Activated CD4-positive, alpha-beta T cell treated with anti-CD3 and anti-CD28 coated beads for 4 hours (primary cell): ENCODE measurements around the gene TBC1D5.
"Not testable (repeated sequence)": the region's sequence is repeated elsewhere in the genome, so short reads cannot be mapped to it uniquely, and the experiment has no call there.

Experiments
- DNase-seq, 2 donors: peaks; one replicate each; pipeline ENCODE4 v3.0.0-alpha.2; 2020

TBC1D5 gene

DNA sequence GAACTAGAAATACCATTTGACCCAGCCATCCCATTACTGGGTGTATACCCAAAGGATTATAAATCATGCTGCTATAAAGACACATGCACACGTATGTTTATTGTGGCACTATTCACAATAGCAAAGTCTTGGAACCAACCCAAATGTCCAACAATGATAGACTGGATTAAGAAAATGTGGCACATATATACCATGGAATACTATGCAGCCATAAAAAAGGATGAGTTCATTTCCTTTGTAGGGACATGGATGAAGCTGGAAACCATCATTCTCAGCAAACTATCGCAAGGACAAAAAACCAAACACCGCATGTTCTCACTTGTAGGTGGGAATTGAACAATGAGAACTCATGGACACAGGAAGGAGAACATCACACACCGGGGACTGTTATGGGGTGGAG lies 210.0 kb downstream of the TBC1D5 start:
- not testable (repeated sequence) for DNase-seq

DNA sequence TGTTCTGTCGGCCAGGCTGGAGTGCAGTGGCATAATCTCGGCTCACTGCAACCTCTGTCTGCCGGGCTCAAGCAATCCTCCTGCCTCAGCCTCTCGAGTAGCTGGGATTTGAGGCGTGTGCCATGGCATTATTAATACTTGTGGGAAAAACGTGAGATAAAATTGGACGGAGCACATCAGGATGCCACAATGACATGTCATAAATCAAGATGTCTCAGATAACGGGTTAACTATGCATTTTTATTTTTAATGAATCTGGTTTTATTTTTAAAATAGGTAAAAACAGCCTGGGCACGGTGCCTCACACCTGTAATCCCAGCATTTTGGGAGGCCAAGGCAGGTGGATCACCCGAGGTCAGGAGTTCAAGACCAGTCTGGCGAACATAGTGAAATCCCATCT lies 212.8 kb downstream of the TBC1D5 start:
- no peak for DNase-seq

DNA sequence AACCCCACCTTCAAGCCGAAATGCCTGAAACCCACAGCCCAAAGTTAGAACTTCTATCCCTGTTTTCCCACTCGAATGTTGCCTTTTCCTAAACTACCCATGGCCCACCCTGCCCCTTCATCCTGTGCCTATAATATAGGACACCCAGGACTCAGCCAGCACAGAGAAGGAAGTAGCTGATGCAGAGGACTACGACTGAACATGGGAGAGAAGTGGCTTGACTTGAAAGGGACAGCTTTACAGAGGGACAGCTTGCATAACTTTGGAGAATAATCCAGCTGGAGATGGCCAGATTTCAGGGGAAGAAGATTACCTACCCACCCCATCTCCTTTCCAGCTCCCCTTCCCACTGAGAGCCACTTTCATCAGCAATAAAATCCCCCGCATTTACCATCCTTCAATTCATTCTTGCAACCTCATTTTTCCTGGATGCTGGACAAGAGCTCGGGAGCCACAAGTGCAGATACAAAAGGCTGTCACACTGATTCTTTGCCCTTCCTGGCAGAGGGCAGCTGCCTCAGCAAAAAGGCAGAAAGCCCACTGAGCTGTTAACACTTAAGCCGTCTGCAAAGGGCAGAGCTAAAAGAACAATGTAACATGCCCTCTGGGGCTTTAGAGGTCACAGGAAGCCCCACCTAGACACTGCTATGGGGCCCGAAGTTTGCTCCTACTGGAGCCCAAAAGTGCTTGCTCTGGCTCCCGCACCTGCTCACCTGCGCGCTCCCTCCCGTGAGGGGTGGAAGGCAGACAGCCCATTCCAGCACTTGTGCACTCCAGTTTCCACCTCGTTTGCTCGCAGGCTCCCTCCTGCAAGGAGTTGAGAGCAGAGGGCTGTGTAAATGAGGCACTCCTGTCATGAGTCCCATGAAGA lies 224.0 kb downstream of the TBC1D5 start:
- no peak for DNase-seq

DNA sequence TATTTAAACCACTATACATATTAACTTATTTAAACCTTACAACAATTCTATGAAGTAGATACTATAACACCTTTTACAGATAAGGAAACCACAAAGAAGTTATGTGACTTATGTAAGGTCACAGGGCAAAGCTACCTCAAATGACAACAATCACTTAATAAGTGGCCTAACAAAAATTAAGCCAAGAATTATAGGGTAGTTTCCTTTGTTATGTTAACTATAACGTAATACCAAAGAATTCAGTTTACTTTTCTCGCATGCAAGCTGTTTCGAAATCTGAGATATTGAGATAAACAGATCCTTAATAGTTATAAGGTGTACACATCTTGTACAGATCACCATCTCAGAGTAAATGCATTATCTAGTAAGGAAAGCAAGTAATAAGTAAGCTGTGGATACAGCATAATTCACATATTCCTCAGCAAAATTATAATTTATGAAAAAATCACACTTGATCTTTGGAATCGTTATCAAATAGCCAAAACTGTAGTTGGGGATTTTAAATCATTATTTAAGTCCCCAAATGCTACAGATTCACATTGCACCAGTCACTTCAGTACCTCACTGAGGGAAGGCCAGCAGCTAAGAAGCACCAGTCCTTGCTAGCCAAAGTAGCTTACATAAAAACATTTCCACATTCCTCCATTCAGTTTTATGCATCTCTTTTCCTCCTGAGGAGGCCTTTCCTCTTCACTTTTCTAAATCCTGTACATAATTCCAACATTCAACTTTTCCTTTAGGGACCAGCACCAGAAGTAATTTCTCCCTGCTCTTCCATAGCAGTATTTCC lies 226.8 kb downstream of the TBC1D5 start:
- no peak for DNase-seq

DNA sequence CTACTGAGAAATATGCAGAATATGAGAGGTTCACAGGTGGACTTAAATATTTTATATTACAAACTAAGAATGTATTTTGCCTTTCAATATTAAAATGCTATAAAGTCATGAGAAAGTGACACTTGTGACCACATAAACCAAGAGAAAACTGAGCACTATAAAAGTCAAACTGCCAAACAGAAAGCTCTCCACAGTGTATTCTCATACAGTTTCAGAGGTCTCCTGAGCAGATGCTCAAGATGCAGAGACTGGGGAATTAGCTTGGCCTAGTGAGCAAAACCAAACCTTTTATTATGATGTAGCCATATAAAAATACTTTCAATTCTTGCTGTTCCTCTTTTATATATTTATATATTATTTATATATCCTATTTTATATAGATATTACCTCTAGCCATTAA lies 227.8 kb downstream of the TBC1D5 start:
- DNase-seq, result no peak

DNA sequence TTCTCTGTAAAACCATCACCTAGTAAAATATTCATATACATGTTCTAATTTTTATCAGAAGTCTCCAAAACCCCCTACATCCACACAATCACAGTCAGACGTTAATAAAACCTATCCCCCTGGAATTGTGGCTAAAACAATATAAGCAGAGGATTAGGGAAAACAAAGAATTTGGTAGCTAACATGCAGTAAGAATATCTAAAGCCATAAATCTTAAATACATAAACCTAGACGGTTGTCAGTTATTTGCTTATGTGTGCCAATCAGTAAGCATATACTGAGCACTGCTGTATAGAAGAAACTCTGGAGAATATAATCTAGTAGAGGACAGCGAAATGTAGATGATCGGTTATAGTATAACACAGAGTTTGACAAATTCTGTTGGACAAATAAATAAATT lies 232.2 kb downstream of the TBC1D5 start:
- no peak for DNase-seq

DNA sequence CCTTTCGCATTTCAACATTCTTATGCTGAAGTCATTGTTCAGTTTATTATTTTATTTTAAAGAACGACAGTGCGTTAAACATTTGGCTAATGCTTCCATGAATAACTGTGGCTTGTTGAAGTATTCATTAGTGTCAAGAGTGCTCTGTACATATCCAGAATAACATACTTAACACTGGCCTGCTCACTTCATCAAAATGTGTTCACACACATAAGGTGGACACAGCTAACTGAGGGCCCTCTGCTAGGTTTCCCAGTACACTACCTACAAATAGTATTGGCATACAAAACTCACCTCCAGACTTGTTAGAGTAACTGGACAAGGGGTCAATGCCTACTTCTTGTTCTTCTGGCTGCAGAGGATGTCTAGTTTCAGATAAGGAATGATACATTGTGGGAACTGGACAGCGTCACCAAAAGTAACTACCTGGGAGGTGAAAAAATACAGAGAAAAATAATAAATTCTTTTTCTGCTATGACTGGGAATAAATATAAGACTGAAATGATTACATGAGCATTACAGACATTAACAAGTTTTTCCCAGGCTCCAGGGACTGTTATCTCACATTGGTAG lies 234.2 kb downstream of the TBC1D5 start:
- DNase-seq, result no peak

DNA sequence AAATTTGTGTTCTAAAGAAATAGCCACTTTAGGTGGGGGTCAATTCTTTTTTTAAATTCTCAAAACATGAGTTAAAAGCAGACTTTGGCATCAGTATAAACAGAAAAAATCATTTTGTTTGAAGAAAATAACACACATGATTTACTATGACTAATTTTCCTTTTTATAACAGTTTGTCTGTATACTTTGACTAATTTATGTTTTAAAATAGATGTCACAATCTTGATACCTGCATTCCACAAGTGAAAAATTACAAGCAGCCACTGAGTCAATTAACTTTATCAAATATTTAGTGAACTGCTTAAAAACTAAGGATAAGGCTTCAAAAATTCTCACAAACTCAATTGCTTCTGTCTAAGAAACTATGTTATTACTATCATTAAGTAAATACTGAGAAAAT lies 235.0 kb downstream of the TBC1D5 start:
- no peak for DNase-seq

DNA sequence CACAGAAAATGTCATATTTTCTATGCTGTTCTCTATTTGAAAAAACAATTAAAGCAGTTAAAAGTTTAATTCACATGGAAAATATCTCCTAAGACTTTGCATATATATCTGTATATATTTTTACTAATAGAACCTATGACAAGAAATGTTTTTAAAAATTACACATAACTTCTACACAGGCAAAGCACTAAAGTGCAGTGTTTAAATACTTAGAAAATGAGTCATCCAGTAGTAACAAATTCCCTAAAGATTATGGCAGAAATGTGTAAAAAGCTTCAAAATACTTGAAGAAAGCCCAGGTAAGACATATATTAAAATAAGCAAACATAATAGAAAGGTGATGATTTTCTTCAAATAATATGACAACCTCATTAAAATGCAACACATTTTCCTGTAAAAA lies 236.6 kb downstream of the TBC1D5 start:
- DNase-seq, result no peak

DNA sequence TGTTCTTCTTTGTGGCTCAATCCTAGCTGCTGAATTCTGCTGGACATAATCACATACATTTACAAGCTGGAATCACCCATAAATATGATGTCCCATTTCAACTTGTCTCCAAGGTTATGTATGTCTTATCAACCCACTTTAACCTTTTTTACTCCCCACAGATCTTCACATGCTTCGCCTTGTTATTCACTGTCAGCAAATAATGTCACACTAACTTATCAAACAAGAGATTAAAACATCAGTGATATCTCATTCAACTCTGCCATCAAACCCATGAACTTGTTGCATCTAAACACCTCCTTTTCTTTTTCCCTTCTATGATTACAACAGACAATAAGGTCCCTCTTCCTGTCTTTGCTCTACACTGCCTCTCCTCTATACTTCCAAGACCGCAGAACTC lies 240.7 kb downstream of the TBC1D5 start:
- no peak for DNase-seq

DNA sequence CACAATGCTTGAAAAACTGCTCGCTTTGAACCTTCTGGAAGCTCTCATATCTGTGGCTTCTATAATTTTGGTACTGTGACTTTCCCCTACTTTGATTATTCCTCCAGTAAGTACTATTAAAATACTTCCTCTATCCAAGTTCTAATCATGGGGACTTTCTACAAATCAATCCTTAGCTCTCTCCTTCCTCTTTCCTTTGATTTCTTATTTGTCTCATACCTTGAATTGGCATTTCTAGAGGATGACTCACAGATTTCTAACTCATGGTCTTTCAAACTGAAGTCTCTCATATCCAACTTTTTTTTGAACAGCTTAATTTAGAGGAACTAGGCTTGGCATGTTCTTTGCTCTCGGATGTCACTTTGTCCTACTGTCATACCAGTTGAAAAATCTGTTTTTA lies 241.8 kb downstream of the TBC1D5 start:
- DNase-seq, result no peak

DNA sequence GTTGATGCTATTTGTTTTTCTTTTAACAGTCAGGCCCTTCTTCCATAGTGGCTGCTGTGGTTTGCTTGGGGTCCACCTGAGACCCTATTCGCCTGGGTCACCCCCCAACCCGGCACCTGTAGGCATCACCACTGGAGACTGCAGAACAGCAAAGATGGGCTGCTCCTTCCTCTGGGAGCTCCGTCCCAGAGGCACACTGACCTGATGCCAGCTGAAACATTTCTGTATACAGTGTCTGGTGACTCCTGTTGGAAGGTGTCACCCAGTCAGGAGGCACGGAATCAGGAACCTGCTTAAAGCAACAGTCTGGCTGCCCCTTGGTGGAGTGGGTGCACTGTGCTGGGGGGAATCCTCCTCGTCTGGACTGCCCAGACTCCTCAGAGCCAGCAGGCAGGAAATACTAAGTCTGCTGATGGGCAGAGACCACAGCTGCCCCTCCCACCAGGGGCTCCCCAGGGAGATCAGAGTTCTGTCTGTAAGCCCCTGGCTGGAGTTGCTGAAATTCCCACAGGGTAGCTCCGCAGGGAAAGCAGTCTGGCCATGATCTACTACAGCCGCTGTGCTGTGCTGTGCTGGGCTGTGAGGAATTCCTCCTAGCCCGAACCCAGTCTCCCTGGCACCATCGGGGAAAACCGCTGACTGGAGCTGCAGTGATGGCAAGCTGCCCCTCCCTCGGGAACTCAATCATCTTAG lies 248.2 kb downstream of the TBC1D5 start:
- no peak for DNase-seq

DNA sequence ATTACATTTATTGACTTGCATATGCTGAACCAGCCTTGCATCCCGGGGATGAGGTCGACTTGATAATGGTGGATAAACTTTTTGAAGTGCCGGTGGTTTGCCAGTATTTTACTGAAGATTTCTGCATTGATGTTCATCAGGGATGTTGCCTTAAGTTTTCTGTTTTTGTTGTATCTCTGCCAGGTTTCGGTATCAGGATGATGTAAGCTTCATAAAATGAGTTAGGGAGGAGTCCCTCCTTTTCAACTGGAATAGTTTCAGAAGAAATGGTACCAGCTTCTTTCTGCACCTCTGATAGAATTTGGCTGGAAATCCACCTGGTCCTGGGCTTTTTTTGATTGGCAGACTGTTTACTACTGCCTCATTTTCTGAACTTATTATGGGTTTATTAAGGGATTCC lies 250.8 kb downstream of the TBC1D5 start:
- no peak for DNase-seq

DNA sequence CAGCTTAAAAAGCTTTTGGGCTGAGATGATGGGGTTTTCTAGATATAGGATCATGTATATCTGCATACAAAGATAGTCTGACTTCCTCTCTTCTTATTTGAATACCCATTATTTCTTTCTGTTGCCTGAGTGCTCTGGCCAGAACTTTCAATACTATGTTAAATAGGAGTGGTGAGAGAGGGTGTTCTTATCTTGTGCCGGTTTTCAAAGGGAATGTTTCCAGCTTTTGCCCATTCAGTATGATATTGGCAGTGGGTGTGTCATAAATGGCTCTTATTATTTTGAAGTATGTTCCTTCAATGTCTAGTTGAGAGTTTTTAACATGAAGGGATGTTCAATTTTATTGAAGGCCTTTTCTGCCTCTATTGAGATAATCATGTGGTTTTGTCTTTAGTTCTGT lies 251.2 kb downstream of the TBC1D5 start:
- DNase-seq, result not testable (repeated sequence)

DNA sequence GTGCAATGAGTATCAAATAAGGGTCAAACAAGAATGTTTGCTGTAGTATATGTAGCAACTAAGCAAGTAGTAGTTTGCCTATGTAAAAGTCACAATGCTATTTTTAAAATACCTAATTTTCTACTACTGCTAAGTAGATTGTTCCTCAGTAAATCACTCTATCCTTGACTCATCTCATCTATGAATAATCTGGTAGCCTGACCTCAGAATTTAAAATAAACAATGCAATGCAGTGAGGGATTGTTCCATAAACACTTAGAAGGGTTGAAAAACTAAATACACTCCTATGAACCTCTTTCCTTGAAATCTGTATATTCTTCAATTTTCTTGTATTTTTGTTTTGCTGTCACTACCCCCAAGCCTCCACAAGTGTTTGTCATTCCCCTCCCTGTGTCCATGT lies 253.3 kb downstream of the TBC1D5 start:
- DNase-seq, result no peak

DNA sequence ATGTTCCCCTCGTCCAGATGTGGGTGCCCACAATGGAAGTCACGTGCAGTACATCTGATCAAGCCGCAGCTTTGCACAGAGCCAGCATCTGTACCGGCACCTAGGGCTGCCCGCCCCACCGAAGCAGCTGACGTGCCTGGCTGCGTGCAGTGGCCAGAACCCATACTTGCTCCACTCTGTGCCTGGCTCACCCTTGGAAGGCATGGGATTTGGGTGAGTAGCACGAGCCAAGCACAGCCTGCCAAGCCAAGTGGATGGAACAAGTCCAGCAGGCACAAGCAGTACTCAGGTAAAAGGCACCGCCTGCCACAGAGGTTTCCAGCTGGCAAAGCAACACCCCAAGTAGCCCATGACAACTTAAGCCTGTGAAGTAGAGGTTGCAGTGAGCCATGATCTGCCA lies 261.3 kb downstream of the TBC1D5 start:
- no peak for DNase-seq

DNA sequence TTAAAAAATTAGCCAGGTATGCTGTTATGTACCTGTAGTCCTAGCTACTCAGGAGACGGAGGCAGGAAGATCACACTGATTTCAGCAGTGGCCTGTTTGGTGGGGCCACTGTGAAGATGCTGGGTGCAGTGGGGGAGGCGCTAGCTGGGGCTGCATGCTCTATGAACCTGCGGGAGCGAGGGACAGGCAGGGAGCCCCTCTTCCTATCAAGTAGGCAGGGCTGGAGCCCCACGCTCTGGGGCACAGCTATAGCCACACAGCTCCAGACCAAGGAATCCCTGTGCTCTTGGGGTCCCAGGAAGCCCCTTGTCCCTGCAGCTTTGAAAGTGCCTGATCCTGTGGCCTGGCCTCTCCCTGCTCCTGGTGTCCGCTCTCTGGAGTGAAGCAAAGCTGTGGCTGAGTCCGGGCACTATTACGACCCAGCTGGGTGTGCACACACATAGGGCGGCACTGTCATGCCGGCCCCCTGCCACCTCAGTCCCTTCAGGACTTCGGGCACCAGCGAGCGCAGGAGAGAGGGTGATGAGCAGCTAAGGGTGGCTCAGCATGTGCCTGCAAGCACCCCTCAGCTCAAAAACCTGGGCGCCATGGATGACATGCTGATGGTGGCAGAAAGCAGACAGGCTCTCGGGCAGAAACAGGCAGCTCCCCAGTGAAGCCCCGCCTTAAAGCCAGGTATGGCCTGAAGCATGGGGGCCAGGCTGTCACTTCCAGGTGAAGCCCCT lies 262.6 kb downstream of the TBC1D5 start:
- no peak for DNase-seq

DNA sequence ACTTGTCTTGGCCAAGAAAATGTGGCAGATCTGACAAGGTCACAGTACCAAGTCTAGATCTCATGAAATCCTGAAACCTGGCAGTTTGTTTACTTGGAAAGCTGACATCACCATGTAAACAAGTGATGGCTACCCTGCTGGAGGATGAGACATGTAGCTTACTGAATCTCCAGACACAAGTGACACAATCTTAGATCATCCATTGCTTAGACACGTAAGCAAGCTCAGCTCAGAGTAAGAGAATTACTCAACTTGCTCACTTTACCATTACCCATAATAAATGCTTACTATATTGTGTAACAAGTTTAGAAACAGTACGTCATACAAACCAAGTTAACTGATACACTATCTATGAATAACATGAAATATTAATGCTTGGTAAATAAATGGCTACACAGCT lies 263.8 kb downstream of the TBC1D5 start:
- DNase-seq, result no peak

DNA sequence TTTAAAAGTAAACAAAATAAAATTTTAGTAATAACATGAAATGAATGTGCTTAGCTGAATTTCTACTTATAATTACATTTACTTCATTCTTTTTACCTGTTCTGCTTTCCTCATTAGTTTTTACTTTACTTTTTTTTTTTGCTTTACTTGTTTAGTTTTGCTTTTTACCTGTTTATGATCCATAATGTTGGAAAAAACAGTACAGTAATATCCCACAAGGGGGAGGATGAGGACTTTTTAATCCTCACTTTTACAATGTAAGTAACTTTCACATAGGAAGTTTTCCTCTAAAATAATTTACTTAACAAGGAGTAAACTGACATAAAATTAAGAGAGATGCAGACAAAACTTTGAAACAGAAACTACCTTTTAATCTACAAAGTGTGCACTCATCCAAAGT lies 268.7 kb downstream of the TBC1D5 start:
- no peak for DNase-seq

DNA sequence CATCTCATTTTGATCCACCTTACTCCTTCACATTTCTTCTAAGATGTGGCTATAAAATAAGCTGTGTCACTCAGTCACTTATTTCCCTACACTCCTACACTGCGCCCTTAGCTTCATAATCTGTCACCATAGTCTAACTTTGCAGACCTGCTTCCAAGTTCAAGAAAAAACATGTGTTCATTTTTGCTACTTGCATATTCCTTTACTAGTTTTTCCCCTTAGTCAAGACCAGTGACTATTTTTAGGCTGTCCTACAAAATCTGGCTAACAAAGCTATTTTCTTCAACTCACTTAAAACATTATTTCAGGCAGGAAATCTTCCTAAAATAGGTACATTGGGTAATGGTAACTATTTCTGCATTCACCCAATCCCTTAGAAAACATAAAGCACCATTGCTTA lies 272.5 kb downstream of the TBC1D5 start:
- no peak for DNase-seq

DNA sequence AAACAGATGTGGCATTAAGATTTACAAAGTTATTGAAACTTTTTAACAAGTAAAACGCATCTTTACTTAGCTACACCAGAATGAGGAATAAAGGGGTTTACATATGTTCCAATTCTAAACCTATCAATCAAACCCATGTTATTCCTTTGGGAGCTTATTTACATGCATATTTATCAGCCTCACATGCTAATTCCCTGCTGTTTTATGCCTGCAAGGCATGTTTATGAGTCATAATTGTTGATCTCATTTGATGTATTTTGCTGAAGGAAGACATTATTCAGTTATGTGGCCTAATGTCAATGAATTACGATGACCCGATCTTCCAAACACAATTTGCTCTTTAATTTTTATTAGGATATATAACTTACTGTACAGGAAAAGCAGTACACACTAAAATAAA lies 272.9 kb downstream of the TBC1D5 start:
- no peak for DNase-seq

DNA sequence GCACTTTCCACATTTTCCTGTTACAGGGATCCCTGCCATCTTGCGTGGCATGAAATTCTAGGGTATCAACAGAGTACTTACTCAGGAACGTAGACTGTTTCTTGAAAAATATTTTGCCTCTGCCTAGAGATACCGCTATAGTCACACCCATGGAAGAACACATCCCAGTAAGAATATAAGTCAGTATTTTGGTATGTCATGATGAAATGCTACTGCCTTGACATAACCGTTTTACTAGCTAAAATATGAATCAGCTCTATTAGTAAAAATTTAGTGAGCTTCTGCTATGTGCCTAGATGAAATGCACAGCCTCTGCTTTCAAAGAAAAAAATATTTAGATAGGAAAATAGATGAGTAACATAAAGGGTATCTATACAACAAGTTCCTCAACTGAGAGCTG lies 276.4 kb downstream of the TBC1D5 start:
- no peak for DNase-seq
